SHP77 treated with DMSO at 0.1 percent for 48 hours (cell line): ENCODE results near the gene EPHB3.
"Not testable (repeated sequence)": the region's sequence is repeated elsewhere in the genome, so short reads cannot be mapped to it uniquely, and the experiment has no call there.

Experiments used
- DNase-seq: peaks from one replicate; lab custom pipeline; 2025; lab: John Stamatoyannopoulos, UW

Gene EPHB3

DNA sequence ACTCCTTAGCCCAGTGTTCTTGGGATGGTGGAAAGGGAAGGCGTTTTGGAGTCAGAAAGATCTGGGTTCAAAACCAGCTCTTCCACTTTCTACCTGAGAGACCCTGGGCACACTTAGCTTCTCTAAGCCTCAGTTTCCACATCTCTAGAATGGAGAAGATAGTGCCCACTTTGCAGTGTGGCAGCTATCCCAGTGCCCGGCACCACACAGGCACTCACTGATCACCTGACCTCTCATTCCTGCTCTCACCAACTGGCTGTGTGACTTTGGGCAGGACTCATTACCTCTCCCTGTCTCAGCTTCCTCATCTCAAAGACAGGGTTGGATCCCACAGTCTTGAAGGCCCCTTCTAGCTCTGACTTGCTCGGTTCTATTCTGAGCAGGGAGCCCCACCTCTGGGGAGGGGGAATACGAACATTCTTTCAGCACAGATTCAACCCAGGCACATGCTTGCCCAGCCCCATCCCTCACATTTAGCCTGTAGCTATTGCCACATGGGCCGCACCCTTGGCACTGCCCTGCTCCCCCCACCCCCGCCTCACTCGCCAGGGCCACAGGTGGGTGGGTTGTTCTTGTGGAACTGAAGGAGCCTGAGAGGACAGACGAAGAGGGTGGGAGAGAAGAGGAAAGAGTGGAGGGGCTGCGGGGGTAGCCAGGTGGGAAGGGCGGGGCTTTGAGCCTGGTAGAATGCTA is 39.2 kb downstream of the EPHB3 start:
- DNase-seq: no peak

DNA sequence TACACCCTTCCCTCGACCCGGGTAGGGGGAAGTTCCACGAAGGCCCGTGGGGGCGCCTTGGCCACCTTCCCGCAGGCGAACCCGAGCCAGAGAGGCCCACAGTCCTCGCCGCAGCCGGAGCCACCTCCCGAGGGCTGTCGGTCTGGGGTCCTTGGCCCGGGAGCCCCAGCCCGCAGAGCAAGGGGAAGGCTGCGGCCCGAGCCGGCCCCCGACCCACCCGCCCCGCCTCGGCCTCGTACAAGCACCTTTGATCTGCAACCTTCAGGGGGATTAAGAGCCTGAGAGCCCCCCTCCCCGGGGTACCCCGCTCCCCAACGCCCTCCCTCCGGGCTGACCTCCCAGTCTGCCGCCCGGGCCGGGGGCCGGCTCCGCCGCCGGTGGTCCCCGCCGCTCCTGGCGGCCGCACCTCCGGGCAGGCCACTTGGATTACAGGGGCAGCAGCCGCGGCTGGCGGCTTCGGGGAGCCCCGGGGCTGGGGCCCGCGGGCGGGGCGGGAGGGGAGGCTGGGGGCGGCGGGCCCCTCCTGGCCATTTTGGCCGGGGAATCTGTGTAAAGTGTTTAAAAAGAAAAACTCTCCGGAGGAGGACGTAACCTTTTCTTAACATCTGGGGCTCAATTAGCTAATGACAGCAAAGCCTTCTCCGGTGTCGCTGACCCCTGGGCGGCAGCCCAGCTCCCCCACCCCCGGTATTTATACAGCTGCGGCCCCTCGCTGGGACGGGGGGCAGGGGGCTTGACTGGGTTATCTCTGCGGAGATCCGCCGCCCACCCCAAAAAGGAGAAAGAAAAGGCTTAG is 40.2 kb downstream of the EPHB3 start:
- DNase-seq: no peak

DNA sequence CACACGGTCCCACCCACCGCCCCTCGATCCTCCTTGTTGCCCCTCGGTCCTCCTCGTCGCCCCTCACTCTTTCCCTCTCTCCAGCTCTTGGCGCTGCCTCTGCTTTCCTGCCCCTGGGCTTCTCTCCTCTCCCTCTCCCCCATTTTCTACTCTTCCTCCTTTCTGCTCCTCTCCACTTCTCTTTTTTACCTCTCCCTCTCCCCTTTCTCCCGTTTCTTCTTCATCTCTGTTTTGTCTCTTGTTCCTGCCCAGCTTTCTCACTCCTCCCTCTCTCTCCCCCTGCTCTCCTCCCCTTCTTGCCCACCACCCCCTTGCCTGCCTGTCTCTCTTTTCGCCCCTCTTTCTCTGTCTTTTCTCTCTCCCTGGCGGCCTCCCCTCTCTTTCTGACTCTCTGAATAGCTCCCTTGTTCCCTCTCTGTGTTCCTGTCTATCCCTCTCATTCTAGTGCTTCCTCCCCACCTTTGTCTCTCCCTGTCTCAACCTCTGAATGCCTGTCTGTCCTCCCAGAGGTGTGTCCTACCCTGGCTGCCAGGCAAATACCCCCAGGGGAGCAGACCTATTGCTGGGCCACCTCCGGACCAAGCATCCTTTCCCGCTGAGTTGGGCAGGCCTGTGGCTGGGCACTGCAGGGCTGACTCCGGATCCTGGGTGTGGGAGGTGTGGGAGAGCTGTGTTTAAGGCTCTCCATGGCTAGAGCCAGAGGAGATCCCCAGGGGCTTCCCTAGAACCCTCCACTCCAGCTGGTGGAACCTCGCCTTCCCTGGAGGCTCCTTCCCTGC is 41.0 kb downstream of the EPHB3 start:
- no peak for DNase-seq

DNA sequence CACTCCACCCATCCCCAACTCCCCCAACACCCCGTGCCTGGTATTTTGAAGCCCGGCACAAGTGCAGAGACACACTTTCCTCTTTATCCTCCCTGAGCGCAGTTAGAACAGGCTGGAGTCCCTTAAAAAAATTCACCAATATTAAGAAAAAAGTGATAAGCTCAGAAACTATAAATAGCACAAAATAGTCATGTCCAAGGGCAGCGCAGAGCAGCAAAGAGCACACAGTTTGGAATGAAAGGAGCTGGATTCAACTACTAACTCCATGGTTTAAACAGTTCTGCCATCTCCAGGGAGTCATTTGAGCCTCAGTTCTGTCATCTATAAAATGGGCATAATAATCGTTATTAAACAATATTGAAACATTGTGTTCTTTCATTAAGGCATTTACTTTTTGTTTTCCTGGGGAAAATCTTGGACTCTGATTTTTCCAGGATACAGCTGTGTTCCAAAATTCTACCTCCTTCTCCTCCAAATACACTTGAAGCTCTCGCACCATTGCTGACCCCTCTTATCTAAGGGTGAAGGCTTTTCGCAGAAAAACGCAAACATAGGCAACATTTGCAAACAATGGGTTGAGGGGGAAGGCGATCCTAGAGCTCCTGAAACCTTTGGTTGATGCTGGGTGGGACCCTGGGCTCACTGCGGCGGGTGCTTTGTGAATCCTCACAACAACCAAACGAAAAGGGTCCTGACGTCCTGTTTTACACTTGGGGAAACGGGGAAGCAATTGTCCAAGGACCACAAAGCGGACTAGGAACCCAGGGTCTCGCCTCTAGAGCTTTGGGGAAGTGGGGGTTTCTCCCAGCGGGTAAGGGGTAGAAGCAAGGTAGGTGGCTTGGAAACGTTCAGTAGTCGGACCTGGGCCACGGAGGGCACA is 41.8 kb downstream of the EPHB3 start:
- no peak for DNase-seq

DNA sequence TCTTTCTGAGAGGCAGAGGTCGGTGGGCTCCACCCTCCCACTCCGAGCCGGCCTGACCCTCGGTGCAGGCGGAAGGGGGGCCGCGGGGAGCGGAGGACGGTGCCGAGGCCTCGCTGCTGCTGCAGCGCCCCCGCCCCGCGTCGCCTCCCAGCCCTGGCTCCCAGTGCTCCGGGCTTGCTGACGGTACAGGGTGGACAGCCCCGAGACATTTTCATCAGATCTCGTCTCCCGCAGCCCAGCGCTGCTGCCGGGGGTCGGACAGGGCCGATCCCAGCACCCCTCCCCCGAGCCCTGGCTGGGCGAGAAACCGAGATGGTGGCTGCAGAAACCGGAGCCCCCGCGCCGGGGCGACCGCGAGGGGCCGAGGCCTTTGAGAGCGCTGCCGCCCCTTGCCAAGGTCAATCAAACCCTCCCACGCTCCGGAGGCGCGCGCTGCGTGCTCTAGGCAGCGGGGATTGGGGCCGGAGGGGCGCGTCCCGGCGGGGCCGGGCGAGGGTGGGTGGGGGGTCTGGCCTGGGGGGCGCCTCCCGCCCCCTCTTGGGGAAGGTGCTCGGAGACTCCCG is 42.5 kb downstream of the EPHB3 start:
- no peak for DNase-seq

DNA sequence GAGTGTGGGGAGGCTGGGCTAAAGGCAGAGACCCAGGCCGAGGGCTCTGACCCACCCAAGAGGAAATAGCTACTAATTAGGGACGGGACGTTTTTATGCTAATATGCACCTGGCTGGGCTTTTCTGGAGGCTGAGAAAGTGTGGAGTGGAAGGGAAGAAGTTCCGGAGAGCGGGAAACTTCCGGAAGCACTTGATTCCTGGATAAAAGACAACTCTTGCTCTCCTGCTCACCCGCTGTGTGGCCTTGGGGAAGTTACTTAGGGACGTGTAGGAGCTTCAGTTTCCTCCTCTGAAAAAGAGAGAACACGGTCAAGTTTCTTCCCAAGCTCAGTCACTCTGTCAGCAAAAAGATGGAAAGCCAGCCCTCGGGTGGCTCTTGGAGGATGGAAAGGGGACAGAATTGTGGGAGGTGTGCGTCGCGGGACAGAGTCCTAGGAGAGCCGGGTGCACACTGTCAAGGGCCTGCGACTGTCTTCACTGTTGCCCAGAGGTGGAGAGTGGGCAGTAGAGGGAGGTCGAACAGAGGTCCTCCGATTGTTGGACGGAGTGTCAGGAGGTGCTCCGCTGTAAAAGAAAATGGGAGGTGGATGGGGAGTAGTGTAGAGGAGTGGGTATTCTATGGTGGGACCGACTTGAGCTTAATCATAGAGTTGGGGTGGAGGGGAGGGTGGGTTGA is 43.2 kb downstream of the EPHB3 start:
- DNase-seq: no peak

DNA sequence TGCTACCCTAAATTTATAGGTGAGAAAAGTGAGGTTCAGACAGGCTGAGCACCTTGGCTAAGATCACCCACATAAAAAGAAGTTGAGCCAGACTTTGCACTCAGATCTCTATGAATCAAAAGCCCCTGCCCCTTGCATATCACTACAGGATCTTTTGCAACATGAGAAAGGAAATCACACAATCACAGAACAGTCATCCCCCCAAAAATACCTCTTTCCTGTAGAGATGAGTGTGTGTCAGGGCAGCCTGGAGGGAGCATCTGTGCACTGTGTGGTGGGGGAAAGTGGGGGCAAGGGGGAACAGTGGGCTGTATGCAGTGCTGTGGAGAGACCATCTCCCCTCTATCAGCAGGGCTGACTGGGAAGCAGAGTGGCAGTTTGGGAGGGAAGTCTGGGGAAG is 46.6 kb downstream of the EPHB3 start:
- no peak for DNase-seq

DNA sequence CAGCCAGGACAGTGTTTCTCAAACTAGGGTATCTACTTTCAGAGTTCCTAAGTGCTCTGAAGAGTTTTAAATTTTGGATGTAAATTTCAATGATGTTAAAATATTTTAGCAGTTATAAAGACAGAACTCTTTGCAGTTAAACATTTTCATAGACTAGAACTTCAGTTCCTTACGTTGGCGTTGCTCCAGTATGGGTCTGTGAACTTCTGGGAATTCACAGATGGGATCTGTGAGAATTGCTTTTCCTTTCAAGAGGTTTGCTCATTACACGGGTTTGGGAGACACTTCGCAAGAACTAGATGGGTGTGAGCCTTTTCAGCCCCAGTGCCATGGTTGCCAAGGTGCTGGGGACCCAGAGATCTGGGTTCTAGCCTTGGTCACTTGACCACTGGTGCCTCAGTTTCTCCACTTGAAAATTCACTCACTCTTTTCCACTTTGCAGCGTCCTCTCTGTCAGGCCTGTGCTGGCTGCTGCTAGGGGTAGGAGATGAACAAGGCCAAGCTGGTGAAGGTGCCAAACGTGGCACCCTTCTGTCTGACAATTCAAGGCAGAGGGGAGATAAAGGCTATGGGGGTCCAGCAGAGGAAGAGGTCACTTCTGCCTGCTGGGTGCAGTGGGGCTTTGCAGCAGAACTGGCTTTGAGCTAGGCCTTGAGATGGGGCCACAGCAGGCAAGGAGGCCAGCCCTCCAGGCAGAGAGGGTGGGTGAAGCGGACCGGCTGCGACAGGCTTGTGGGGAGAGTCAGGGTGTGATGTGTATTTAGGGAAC is 48.1 kb downstream of the EPHB3 start:
- DNase-seq: no peak

DNA sequence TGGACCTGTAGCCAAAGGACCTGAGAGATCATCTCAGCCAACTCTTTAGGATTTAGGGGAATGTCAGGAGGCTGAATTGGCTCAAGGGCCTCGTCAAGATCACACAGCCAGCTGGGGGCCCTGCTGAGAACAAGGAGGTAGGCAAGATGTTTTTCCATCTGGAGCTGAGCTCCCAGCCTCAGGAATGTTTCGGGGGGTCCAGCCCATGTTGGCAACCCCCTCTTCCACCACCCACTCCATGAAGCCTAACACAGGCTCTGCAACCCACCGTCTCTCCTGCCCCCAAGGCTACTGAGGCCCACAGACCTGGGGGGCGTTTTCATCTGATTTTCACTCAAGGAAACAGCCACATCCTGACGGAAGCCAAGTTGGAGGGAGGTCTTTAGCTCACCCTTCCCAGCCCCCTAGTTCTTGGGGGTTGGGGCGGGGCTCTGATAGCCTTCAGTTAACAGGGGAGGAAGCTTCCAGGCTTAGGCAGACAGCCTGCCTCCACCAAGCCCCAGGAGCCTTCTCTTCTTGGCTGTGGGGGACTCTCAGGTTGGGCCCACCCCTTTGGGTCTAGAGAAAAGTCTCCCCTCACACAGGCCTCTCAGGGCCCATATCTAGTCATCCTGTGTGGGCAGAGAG is 48.8 kb downstream of the EPHB3 start:
- no peak for DNase-seq

DNA sequence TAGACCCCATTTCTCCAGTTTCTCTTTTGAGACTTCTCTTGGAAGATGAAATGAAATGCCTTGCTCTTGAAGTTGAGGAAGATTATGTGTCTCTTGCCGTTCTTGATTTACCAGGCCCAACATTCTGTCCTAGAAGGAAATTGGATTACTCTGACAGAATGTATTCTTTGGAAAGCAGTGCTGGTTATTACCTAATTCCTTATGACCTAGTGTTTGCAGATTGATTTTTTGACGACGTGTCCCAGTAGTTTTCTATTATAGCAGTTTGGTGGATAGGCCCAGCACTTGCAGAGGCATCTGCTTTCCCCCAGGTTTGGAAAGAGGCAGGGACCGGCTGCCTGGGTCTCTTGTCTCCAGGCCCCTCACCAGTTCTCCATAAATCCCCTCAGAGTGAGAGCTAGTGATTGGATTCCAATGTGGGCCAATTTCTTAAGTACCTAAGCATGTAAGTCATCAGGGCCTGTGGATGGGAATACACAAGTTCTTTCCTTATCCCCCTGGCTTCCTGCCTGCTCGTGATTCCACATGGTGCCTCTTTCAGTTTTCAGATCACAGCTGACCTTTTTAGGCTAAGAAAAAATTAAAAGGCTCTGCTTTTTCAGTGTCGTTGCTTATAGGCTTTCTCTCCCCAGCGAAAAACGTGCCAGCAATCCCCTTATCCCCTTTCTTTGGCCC is 50.2 kb downstream of the EPHB3 start:
- DNase-seq: no peak

DNA sequence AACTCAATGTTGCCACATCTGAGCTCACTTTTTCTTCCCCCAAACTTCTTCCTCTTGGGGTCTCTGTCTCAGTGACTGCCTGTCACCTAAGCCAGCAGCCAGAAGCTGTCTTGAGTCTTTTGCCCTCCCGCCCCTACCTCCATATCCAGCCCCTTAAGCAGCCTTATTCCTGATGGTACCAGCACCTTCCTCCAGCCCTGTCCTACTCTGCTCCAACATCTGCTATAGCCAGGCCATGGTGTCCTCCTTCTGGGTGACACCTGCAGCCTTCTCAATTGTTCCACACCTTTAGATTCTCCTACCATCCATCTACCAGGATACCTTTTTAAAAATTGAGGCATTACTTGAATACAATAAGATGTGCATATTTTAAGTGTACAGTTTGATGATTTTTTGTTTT is 53.8 kb downstream of the EPHB3 start:
- no peak for DNase-seq

DNA sequence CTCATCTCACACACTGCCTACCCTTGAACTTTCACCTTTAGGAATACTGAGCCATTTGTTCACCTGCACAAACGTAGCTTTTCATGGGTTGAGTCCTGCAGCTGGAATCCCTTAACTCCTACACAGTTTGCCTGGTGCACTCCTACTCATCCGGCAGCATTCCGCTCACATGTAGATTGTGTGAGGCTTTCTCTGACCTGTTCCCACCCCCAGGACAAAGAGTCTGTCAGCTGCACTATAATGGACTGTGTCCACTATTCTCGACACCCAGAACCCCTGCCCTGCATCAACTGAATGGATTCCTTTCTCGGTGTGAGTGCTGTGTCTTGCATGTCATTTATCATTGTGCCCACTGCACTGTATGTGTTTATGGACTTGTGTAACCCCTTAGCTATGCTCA is 54.9 kb downstream of the EPHB3 start:
- no peak for DNase-seq

DNA sequence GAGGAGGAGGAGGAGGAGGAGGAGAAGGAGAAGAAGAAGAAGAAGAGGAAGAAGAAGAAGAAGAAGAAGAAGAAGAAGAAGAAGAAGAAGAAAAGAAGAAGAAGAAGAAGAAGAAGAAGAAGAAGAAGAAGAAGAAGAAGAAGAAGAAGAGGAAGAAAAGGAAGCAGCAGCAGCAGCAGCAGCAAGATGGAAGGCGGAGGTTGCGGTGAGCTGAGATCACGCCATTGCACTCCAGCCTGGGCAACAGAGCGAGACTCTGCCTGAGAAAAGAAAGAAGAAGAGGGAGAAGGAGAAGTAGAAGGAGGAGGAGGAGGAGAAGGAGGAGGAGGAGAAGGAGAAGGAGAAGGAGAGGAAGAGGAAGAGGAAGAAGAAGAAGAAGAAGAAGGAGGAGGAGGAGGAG is 55.7 kb downstream of the EPHB3 start:
- DNase-seq: not testable (repeated sequence)

DNA sequence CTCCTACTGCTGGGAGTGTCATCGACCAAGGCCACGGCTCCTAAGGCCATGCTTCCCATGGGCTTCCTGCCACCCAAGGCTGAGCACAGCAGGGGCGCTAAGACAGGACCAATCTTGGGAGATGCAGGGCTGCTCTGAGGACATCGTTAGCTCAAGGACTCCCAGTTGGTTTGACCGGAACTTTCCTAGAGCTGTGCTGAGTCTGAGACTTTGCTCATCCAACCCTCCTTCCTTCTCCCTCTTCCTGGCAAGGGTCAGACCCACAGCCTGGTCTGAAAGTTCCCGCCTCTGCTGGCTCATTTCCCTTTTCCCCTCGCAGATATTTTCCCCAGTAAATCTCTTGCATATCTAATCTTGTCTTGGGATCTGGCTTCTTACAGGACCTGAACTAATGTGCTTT is 57.2 kb downstream of the EPHB3 start:
- no peak for DNase-seq

DNA sequence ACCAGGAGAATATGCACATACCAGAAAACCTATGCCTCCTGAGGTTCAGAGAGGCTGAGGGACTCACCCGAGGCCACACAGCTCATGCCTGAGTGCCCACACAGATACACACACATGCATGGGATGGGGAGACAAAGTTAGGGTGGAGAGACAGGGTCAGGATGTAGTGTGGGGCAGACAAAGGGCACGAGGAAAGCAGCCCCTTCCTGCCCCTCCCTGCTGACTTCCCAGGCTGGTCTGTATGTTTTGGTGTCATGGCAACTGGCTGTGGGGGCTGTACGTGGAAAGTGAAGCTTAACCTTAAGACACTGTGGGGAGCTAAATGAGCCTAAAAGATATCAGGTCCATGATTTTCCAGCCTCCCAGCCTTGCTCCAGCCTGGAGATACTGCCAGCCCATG is 57.8 kb downstream of the EPHB3 start:
- DNase-seq: no peak

DNA sequence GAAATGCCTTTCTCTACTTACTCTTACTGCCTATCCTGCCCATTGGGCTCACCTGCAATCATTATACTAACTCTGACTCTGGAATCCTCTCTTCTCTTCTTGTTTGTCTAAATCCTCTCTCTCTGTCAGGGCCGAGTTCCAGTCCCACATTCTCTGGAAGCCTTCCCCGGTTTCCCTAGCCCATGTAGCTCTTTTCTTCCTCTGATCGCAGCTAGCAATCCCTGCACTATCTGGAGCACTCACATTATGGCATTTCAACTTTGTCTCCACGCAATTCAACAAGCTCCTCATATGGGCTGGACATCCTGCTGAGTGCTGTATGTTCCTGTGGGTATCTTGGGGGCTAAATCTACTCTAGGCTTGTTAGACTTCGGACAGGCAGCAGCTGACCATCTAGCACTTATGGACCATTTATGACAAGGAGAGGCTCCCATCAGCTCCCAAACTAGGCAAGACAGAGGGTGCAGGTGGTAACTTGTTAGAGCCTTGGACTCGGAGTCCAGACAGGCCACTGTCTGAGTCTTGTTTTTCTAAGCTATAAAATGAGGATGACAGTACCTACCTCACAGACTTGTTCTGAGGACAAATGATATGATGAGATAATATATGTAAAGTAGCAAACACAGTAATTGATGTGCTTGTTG is 58.3 kb downstream of the EPHB3 start:
- no peak for DNase-seq

DNA sequence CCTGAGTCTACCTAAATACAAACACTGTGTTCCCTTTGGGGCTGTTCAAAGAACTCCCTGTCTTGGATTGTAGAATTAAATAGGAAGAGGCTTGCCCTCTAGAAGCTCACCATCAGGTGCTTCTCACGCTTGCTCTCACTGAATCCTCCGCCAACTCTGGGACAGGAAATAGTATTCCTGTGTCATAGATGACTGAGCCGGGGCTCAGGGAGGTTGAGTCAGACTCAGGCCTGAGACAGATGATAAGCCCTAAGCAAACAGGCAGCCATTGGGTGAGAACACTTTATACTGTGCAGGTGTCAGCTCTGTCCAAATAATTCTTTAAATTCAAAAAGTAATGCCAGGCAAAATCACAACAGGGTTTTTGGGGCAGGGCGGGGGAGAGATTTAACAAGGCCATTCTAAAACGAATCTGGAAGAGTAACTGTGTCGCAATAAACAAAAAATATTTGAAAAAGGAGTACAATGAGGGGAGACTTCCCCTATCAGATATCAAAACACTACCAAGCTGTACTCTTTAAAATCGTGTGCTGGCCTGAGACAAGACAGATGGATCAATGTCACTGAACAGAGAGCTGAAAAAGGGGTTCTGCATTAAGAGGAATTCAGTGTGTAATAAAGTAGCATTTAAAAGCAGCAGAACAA is 59.0 kb downstream of the EPHB3 start:
- DNase-seq: no peak

DNA sequence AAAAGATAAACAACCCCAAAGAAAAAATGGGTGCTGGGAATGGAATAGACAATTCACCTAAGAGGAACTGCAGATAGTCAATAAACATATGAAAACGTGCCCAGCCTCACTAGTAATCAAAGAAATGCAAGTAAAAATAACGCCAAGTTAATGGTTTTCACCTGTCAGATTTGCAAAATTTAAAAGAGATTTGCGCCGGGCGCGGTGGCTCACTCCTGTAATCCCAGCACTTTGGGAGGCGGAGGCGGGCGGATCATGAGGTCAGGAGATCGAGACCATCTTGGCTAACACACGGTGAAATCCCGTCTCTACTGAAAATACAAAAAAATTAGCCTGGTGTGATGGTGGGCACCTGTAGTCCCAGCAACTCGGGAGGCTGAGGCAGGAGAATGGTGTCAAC is 60.6 kb downstream of the EPHB3 start:
- DNase-seq: not testable (repeated sequence)
